ENCODE results near the gene UBE2Z.
"Not testable (repeated sequence)": the region's sequence is repeated elsewhere in the genome, so short reads cannot be mapped to it uniquely, and the experiment has no call there.

Gene UBE2Z

GRCh38 chr17:48908047-48908843, at the start of gene UBE2Z:
Gene UBE2Z (plus strand): TSS chr17:48908407. CDS start chr17:48908504, 97 bp downstream.
- DNase-seq, result peak; percentile 94

- no peak for DNase-seq
Observed at GRCh38 chr17:48860034-48860433, 48.2 kb upstream of the UBE2Z start.

GRCh38 chr17:48860456-48860855, 47.8 kb upstream of the UBE2Z start:
- no peak for DNase-seq

- DNase-seq, result no peak
Observed at GRCh38 chr17:48868916-48869500, 39.2 kb upstream of the UBE2Z start.

- DNase-seq, result no peak
Observed at GRCh38 chr17:48869821-48870318, 38.3 kb upstream of the UBE2Z start.

- DNase-seq, result no peak
Observed at GRCh38 chr17:48871035-48871550, 37.1 kb upstream of the UBE2Z start.

- no peak for DNase-seq
Observed at GRCh38 chr17:48871551-48872351, 36.5 kb upstream of the UBE2Z start.

- not testable (repeated sequence) for DNase-seq
Observed at GRCh38 chr17:48872409-48872808, 35.8 kb upstream of the UBE2Z start.

- DNase-seq, result no peak
Observed at GRCh38 chr17:48873209-48873608, 35.0 kb upstream of the UBE2Z start.

- DNase-seq, result no peak
Observed at GRCh38 chr17:48873696-48874443, 34.3 kb upstream of the UBE2Z start.

GRCh38 chr17:48878920-48879898, 29.0 kb upstream of the UBE2Z start:
- peak; percentile 80 for DNase-seq

- peak; percentile 33 for DNase-seq
Observed at GRCh38 chr17:48882272-48882671, 25.9 kb upstream of the UBE2Z start.

- DNase-seq, result no peak
Observed at GRCh38 chr17:48883171-48883570, 25.0 kb upstream of the UBE2Z start.

GRCh38 chr17:48890086-48890485, 18.1 kb upstream of the UBE2Z start:
- no peak for DNase-seq

- DNase-seq, result peak; percentile 24
Observed at GRCh38 chr17:48892940-48893645, 15.1 kb upstream of the UBE2Z start.

GRCh38 chr17:48893646-48894508, 14.3 kb upstream of the UBE2Z start:
- DNase-seq, result peak; percentile 20

GRCh38 chr17:48894886-48895285, 13.3 kb upstream of the UBE2Z start:
- DNase-seq, result no peak

- no peak for DNase-seq
Observed at GRCh38 chr17:48901241-48901640, 7.0 kb upstream of the UBE2Z start.

- no peak for DNase-seq
Observed at GRCh38 chr17:48903401-48903800, 4.8 kb upstream of the UBE2Z start.

- DNase-seq, result no peak
Observed at GRCh38 chr17:48904428-48904827, 3.8 kb upstream of the UBE2Z start.

All from activated CD4-positive, alpha-beta T cell treated with anti-CD3 and anti-CD28 coated beads, Interleukin-2, Interleukin-6, amounts not matched to agents 100 ng/mL and 50 ng/mL, durations not matched to agents 16 hours and 8 hours (primary cell).